GM18526 (cell line): Measurements from ENCODE around the gene KBTBD6.

Experiments
- POLR2A ChIP-seq: IDR thresholded peaks from 3 replicates; pipeline ENCODE4 v1.6.1; 2011; ENCODE audit not compliant: insufficient read length; ENCODE audit errors: extremely low read depth

The KBTBD6 gene

GRCh38 chr13:41132512-41133152 lies at the start of gene KBTBD6:
Gene KBTBD6, minus strand, starts transcription at chr13:41132802. Its CDS starts 291 bp downstream, at chr13:41132511.
- peak; percentile 74 for TF ChIP-seq POLR2A

GRCh38 chr13:41182231-41182630 lies 49.6 kb upstream of the KBTBD6 start:
- no peak for TF ChIP-seq POLR2A

- TF ChIP-seq POLR2A, result no peak
Measured at GRCh38 chr13:41179593-41180250, 47.1 kb upstream of the KBTBD6 start.

GRCh38 chr13:41178040-41178439 lies 45.4 kb upstream of the KBTBD6 start:
- TF ChIP-seq POLR2A, result no peak

GRCh38 chr13:41177616-41178015 lies 45.0 kb upstream of the KBTBD6 start:
- TF ChIP-seq POLR2A, result no peak

- TF ChIP-seq POLR2A, result no peak
Measured at GRCh38 chr13:41162151-41162550, 29.5 kb upstream of the KBTBD6 start.

- TF ChIP-seq POLR2A, result no peak
Measured at GRCh38 chr13:41159174-41159573, 26.6 kb upstream of the KBTBD6 start.

- no peak for TF ChIP-seq POLR2A
Measured at GRCh38 chr13:41157048-41157717, 24.6 kb upstream of the KBTBD6 start.

- TF ChIP-seq POLR2A, result no peak
Measured at GRCh38 chr13:41156620-41157019, 24.0 kb upstream of the KBTBD6 start.

- no peak for TF ChIP-seq POLR2A
Measured at GRCh38 chr13:41154042-41154441, 21.4 kb upstream of the KBTBD6 start.

- no peak for TF ChIP-seq POLR2A
Measured at GRCh38 chr13:41152005-41152404, 19.4 kb upstream of the KBTBD6 start.

GRCh38 chr13:41150058-41150457 lies 17.5 kb upstream of the KBTBD6 start:
- no peak for TF ChIP-seq POLR2A

GRCh38 chr13:41148419-41149283 lies 16.0 kb upstream of the KBTBD6 start:
- TF ChIP-seq POLR2A, result no peak

- TF ChIP-seq POLR2A, result no peak
Measured at GRCh38 chr13:41145136-41145908, 12.7 kb upstream of the KBTBD6 start.

GRCh38 chr13:41144576-41144975 lies 12.0 kb upstream of the KBTBD6 start:
- no peak for TF ChIP-seq POLR2A
